PC-3 (cell line): ENCODE measurements around the gene ASIP. TPM values are rescaled to one million over a fixed set of nuclear protein-coding genes. Genes with fewer than 3 reads are reported as not detected.

Experiments used
- ATAC-seq: fragments of 200-7000 bp; cut with Tn5 transposase; 2 replicates; pipeline ENCODE4 v1.9.1; 2020; ENCODE audit warnings: mild to moderate bottlenecking, moderate library complexity
- BruUV-seq: library from RNA; stranded (reverse); fragments of 400-500 nt; replicated peaks from 2 replicates; lab custom pipeline; 2021; lab: Mats Ljungman, UMichigan
- CTCF ChIA-PET: fragments of 300-600 bp; sonication (Branson Sonifier 250); formaldehyde crosslinking; loops from one replicate; lab custom pipeline; 2022; ENCODE audit warnings: antibody characterized with exemption; lab: Charles Lee
- POLR2A ChIA-PET: fragments of 300-600 bp; sonication (Branson Sonifier 250); formaldehyde crosslinking; loops from one replicate; lab custom pipeline; 2022; ENCODE audit warnings: antibody characterized with exemption; ENCODE audit not compliant: unreplicated experiment; lab: Charles Lee
- DNase-seq: peaks from one replicate; pipeline ENCODE4 v3.0.0-alpha.2; 2015
- H2AFZ ChIP-seq: fragments of 300-600 bp; sonication (generic); 2 replicates; pipeline ENCODE4 v1.6.0; 2016; ENCODE audit warnings: antibody characterized with exemption, low read length
- H3F3A ChIP-seq: fragments of 300-600 bp; sonication (generic); one replicate; pipeline ENCODE4 v1.6.0; 2017; ENCODE audit warnings: antibody characterized with exemption, low read length, control low read depth, mild to moderate bottlenecking; ENCODE audit not compliant: unreplicated experiment
- H3K27ac ChIP-seq: fragments of 300-600 bp; sonication (generic); 2 replicates; pipeline ENCODE4 v1.5.1; 2016; ENCODE audit warnings: mild to moderate bottlenecking, low read length
- H3K27me3 ChIP-seq: fragments of 300-600 bp; sonication (generic); 2 replicates; pipeline ENCODE4 v1.6.1; 2016; ENCODE audit warnings: low read length, mixed read lengths
- H3K36me3 ChIP-seq: fragments of 300-600 bp; sonication (generic); 2 replicates; pipeline ENCODE4 v1.6.1; 2016; ENCODE audit warnings: low read depth, mixed run types, low read length, mixed read lengths
- H3K4me1 ChIP-seq: fragments of 300-600 bp; sonication (generic); 2 replicates; pipeline ENCODE4 v1.5.1; 2016; ENCODE audit warnings: low read length; ENCODE audit not compliant: insufficient read depth
- H3K4me2 ChIP-seq: fragments of 300-600 bp; sonication (generic); 2 replicates; pipeline ENCODE4 v1.6.0; 2016; ENCODE audit warnings: low read length
- H3K4me3 ChIP-seq: fragments of 300-600 bp; sonication (generic); 2 replicates; pipeline ENCODE4 v1.5.1; 2016; ENCODE audit warnings: mild to moderate bottlenecking, low read length, mixed read lengths
- H3K79me2 ChIP-seq: fragments of 300-600 bp; sonication (generic); 2 replicates; pipeline ENCODE4 v1.6.1; 2017; ENCODE audit warnings: low read length, mixed read lengths
- H3K9ac ChIP-seq: fragments of 300-600 bp; sonication (generic); 2 replicates; pipeline ENCODE4 v1.6.0; 2016; ENCODE audit warnings: mild to moderate bottlenecking, low read length
- H3K9me2 ChIP-seq: fragments of 300-600 bp; sonication (generic); replicated peaks from 2 replicates; pipeline ENCODE4 v1.6.1; 2016; ENCODE audit warnings: mixed run types, low read length, mixed read lengths
- H3K9me3 ChIP-seq: fragments of 300-600 bp; sonication (generic); 2 replicates; pipeline ENCODE4 v1.6.1; 2016; ENCODE audit warnings: low read length, mixed read lengths
- H4K20me1 ChIP-seq: fragments of 300-600 bp; sonication (generic); 2 replicates; pipeline ENCODE4 v1.6.1; 2016; ENCODE audit warnings: low read length, mixed read lengths
- CTCF ChIP-seq: fragments of 300-600 bp; sonication (generic); conservative IDR thresholded peaks from 2 replicates; pipeline ENCODE4 v1.5.1; 2017; ENCODE audit warnings: antibody characterized with exemption, low read depth, mild to moderate bottlenecking, low read length
- EZH2 ChIP-seq: fragments of 300-600 bp; sonication (generic); IDR thresholded peaks from one replicate; pipeline ENCODE4 v1.6.1; 2017; ENCODE audit warnings: antibody characterized with exemption, mild to moderate bottlenecking, low read length; ENCODE audit not compliant: unreplicated experiment
- EZH2phosphoT487 ChIP-seq: fragments of 300-600 bp; sonication (generic); IDR thresholded peaks from 2 replicates; pipeline ENCODE4 v1.6.1; 2018; ENCODE audit warnings: mild to moderate bottlenecking, antibody characterized with exemption, low read length, borderline replicate concordance
- intact Hi-C: fragments of 100-400 bp; cut with micrococcal nuclease; formaldehyde crosslinking; loops from 2 replicates; pipeline ENCODE4 v1.9.0; 2023
- total RNA-seq: library from RNA; depleted of rRNA; stranded (reverse); fragments of >200 nt; gene quantifications from 2 replicates; pipeline ENCODE4 v1.2.3, GENCODE V29; 2014

Gene ASIP
- total RNA-seq, 1 experiment from 2014 or later, result not detected

- DNase-seq (no peak), ATAC-seq (no peak)
- H3K4me3 ChIP-seq, result no peak overlapping the region
- no peaks in the 10 kb centered on the region for H3K9me3 ChIP-seq
- no peak overlapping the region for H2AFZ ChIP-seq
- intact Hi-C loops, result no loop called here
- no peaks in the 10 kb centered on the region for H3F3A ChIP-seq
- H3K4me2 ChIP-seq, result no peak overlapping the region
- no peaks in the 10 kb centered on the region for H3K27me3 ChIP-seq
- no peaks in the 10 kb centered on the region for H4K20me1 ChIP-seq
- TF ChIP-seq EZH2 (no peak), CTCF (no peak), EZH2phosphoT487 (no peak)
- ChIA-PET CTCF (no interaction called here), POLR2A (no interaction called here)
- H3K36me3 ChIP-seq, result no peaks in the 10 kb centered on the region
- no TSS peak for BruUV-seq
- H3K9me2 ChIP-seq, result no peaks in the 10 kb centered on the region
- H3K79me2 ChIP-seq, result no peaks in the 10 kb centered on the region
- H3K27ac ChIP-seq, result no peak overlapping the region
- no peaks in the 10 kb centered on the region for H3K4me1 ChIP-seq
- H3K9ac ChIP-seq, result no peak overlapping the region
These were observed 26.9 kb downstream of the ASIP start for GRCh38 chr20:34268145-34268544.

- DNase-seq (no peak), ATAC-seq (no peak)
- Histone ChIP-seq H3K4me3 (no peak overlapping the region), H3K27ac (no peak overlapping the region), H3K27me3 (no peaks in the 10 kb centered on the region), H3K36me3 (peaks cover 7% of the 10 kb centered on the region; the same call in 1 of the 2 replicates), H3F3A (no peaks in the 10 kb centered on the region), H3K4me1 (no peaks in the 10 kb centered on the region), H3K9ac (no peak overlapping the region), H3K9me2 (no peaks in the 10 kb centered on the region), H3K9me3 (no peaks in the 10 kb centered on the region), H3K4me2 (no peak overlapping the region), H4K20me1 (no peaks in the 10 kb centered on the region), H2AFZ (no peak overlapping the region), H3K79me2 (no peaks in the 10 kb centered on the region)
- BruUV-seq, result no TSS peak
- intact Hi-C loops, result no loop called here
- CTCF ChIA-PET, result no interaction called here
- no peak for TF ChIP-seq EZH2phosphoT487
- TF ChIP-seq EZH2, result no peak
- no peak for TF ChIP-seq CTCF
- POLR2A ChIA-PET, result no interaction called here
These were observed 27.8 kb downstream of the ASIP start for GRCh38 chr20:34268851-34269636.

GRCh38 chr20:34269996-34270627 is 28.9 kb downstream of the ASIP start:
- no peak for DNase-seq
- no TSS peak for BruUV-seq
- intact Hi-C loops, result no loop called here
- Histone ChIP-seq H3K27ac (no peak overlapping the region), H4K20me1 (no peaks in the 10 kb centered on the region), H3K9me3 (no peaks in the 10 kb centered on the region), H3K9ac (no peak overlapping the region), H3K9me2 (no peaks in the 10 kb centered on the region), H3K4me2 (no peak overlapping the region), H3K4me3 (no peak overlapping the region), H3K27me3 (no peaks in the 10 kb centered on the region), H3K4me1 (no peaks in the 10 kb centered on the region), H2AFZ (no peak overlapping the region), H3K36me3 (peaks cover 11% of the 10 kb centered on the region; the same call in 1 of the 2 replicates), H3K79me2 (no peaks in the 10 kb centered on the region), H3F3A (no peaks in the 10 kb centered on the region)
- TF ChIP-seq EZH2phosphoT487, result no peak
- no peak for TF ChIP-seq EZH2
- TF ChIP-seq CTCF, result no peak
- CTCF ChIA-PET, result interaction anchor here (0.7 kb wide), 1 partner anchor 98 kb away, joined by 6 read pairs; no protein-coding TSS in a partner anchor
- POLR2A ChIA-PET, result interaction anchor here (0.6 kb wide), 1 partner anchor 65 kb away, joined by 5 read pairs; no protein-coding TSS in a partner anchor
- no peak for ATAC-seq
